HL-60/S4 (cell line): ENCODE results near the gene SFSWAP.

Experiments
- in situ Hi-C: fragments of 300-500 bp; cut with MboI; formaldehyde crosslinking; loops from 2 replicates; pipeline ENCODE4 v1.14.3; 2022; ENCODE audit warnings: low sequenced_read_pairs

The SFSWAP gene

GRCh38 chr12:131784909-131785762 lies 74.2 kb downstream of the SFSWAP start:
- in situ Hi-C loops: no loop called here

GRCh38 chr12:131785763-131786330 lies 75.0 kb downstream of the SFSWAP start:
- in situ Hi-C loops: no loop called here

GRCh38 chr12:131786331-131786730 lies 75.4 kb downstream of the SFSWAP start:
- in situ Hi-C loops: no loop called here

GRCh38 chr12:131787143-131787660 lies 76.3 kb downstream of the SFSWAP start:
- in situ Hi-C loops: no loop called here

- in situ Hi-C loops: no loop called here
These were observed 77.2 kb downstream of the SFSWAP start for GRCh38 chr12:131788070-131788469.

GRCh38 chr12:131789638-131790037 lies 78.7 kb downstream of the SFSWAP start:
- in situ Hi-C loops: no loop called here

- in situ Hi-C loops: no loop called here
These were observed 82.5 kb downstream of the SFSWAP start for GRCh38 chr12:131793243-131794022.

GRCh38 chr12:131794061-131794460 lies 83.2 kb downstream of the SFSWAP start:
- in situ Hi-C loops: no loop called here

- in situ Hi-C loops: no loop called here
These were observed 83.7 kb downstream of the SFSWAP start for GRCh38 chr12:131794573-131794972.

- in situ Hi-C loops: no loop called here
These were observed 84.2 kb downstream of the SFSWAP start for GRCh38 chr12:131795064-131795463.

GRCh38 chr12:131795690-131796410 lies 85.0 kb downstream of the SFSWAP start:
- in situ Hi-C loops: no loop called here

- in situ Hi-C loops: no loop called here
These were observed 85.5 kb downstream of the SFSWAP start for GRCh38 chr12:131796411-131796736.

GRCh38 chr12:131796754-131797587 lies 86.1 kb downstream of the SFSWAP start:
- in situ Hi-C loops: no loop called here

- in situ Hi-C loops: no loop called here
These were observed 86.7 kb downstream of the SFSWAP start for GRCh38 chr12:131797588-131797934.

- in situ Hi-C loops: no loop called here
These were observed 88.3 kb downstream of the SFSWAP start for GRCh38 chr12:131799195-131799594.

- in situ Hi-C loops: no loop called here
These were observed 89.1 kb downstream of the SFSWAP start for GRCh38 chr12:131799828-131800593.

- in situ Hi-C loops: no loop called here
These were observed 89.8 kb downstream of the SFSWAP start for GRCh38 chr12:131800594-131801135.

GRCh38 chr12:131801254-131801866 lies 90.5 kb downstream of the SFSWAP start:
- in situ Hi-C loops: no loop called here
